Muscle of arm (tissue), 12 donors: ENCODE measurements around the gene PHKA2. TPM values are rescaled to one million over a fixed set of nuclear protein-coding genes. Genes with fewer than 3 reads are reported as not detected.
A peak's percentile ranks its signal among the peaks of the same experiment; 100 is the strongest.

ENCODE experiments used
- DNase-seq: peaks from one replicate; pipeline ENCODE4 v3.0.0-alpha.2; 2013
- polyA plus RNA-seq, 12 donors: library from polyadenylated mRNA; unstranded; fragments of 120-200 nt; gene quantifications; one replicate each; pipeline ENCODE4 v1.2.1, GENCODE V29; 2013; ENCODE audit not compliant: insufficient read length in 12 of 12

The PHKA2 gene
- polyA plus RNA-seq, 12 donors: 16.5 to 27.2 (median 20.2) TPM; not detected in 1

- DNase-seq: no peak
Observed at GRCh38 chrX:18890049-18890381, 93.9 kb downstream of the PHKA2 start.

GRCh38 chrX:18889346-18890048 is 94.4 kb downstream of the PHKA2 start:
- DNase-seq: no peak

GRCh38 chrX:18888281-18888680 is 95.6 kb downstream of the PHKA2 start:
- no peak for DNase-seq

DNA sequence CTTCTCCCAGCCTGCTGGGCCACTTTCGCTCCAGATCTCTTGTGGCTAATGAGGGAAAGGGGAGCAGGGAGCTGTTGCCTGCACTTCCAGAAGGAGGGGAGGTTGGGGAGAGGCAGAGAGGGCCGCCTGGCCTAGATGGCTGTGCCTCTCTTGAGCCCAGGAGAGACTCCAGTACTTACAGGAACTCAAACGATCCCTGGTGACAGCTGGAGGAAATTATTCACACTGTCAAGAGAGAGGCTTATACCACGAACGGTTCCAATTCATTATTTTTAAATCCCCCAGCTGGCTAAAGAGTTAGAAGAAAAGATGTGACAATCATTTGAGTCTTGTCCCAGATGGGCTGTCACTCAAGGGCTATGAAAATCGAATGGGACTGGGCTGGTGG is 96.1 kb downstream of the PHKA2 start:
- no peak for DNase-seq

DNA sequence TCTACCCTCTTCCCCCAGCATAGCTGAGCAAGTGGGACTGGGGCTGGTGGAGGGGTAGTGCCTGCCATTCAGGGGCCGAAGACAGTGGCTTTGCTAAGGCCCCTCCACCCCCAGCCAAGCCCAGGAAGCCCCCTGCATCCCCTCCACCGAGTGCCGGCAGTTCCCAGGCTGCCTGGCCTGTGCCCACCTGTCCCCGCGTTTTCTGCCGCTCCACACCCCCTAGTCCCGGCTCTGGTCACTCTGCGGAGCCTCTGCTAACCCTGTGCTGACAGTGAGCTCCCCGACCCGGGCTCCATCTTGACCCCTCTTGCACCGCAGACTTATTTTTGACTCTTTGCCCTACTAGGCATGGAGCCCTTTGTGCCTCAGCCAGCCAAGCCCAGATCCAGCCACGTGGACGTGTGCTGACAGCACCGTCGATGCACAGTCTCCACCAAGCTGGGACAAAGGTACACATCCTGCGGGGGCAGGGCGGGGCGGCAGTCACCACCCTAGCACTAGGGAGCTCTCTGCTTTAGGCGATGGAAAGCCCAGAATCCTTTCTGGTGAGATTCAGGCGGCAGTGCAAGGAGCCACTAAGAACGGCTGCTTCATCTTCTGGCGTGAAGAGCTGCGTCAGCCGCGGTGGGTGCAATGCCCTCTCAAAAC is 96.6 kb downstream of the PHKA2 start:
- DNase-seq: no peak

DNA sequence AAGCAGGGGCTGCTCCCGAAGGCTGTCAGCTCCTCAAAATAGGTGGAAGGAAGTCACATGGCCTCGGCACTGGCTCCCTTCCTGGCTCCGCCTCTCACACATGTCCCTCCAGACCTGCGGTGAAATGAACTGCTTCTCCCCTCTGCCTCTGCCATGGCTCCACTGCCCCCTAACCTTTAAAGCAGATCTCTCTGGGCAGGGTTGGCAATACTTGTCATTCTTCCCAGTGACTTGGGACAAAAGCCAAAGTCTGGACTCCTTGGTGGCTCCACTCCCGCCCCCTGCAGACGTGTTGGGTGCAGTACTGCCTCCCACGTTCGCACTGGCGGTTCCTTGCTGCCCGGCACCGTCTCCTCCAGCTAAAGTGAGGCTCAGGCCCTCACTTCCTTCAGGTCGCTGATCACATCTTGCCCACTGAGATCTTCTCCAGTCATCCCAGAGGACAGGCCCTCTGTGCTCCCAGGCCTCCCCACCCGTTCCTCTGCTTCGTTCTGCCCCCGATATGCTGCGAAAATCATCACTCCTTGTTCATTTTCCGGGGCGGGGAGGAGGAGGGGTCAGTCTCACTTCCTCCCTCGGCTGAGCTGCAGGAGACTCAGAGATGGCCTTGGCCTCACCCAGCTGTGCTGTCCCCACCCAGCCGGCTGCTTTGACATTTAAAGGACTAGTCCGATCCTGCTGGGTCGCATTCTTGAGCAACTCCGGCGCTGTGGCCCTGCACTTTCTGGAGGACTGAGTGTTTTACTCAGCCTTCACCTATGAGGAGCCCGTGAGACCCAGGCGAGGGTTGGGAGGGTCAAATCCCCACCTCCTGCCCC is 97.4 kb downstream of the PHKA2 start:
- DNase-seq: peak; percentile 76

GRCh38 chrX:18886005-18886343 is 97.9 kb downstream of the PHKA2 start:
- no peak for DNase-seq

DNA sequence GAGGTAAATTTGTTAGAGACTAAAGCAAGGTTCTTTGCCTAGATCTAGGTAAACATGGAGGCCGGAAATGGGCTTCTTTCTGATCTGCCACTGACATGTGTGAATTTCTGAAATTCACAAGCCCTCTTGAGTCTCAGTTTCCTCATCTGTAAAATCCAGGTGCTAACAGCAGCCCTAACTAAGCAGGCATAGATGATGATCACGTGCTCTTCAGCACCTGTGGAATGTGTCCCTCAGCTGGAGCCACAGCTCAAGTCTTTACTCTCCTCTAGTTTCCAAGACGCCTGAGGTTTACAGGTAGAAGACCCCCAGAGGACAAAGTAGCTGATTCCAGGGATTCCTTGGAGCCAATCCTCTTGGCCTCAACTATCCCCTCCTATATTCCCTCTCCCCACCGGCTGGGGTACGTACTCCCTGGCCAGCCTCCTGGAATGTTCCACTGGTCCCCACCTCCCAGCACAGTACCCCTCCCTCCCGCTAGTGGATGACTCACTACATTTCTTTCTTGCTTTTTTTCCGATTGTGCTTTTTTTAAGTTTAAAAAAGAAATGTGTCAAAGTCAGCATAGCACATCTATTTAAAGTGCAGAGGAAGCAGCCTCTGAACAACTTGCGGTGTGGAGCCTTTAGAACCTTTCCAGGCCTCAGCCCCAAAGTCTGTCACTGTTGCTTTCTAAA is 98.4 kb downstream of the PHKA2 start:
- DNase-seq: no peak

DNA sequence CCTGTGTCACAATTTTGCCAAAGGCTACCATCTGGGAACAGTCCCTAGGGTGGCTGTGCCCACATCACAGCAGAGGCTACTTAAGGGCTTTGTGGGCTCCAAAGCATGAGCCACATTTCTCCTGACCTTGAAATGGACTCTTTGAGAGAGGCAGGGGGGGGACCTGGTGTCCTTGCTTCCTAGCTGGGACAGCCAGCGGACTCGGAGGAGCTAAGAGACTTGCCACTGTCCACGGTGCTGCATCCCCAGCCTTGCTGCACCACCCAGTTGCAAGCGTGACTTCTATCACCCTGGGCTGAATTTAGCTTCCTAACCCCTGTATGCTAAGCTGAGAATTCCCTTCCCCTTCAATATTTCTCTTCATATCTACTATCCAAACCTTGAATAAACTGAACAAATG is 99.0 kb downstream of the PHKA2 start:
- DNase-seq: no peak

- DNase-seq: no peak
Observed at GRCh38 chrX:18883961-18884765, 99.8 kb downstream of the PHKA2 start.

GRCh38 chrX:18883234-18883960 is 100.5 kb downstream of the PHKA2 start:
- DNase-seq: no peak

GRCh38 chrX:18879144-18879543 is 104.8 kb downstream of the PHKA2 start:
- no peak for DNase-seq

GRCh38 chrX:18877469-18877868 is 106.4 kb downstream of the PHKA2 start:
- DNase-seq: no peak

GRCh38 chrX:18875256-18875878 is 108.5 kb downstream of the PHKA2 start:
- DNase-seq: no peak

DNA sequence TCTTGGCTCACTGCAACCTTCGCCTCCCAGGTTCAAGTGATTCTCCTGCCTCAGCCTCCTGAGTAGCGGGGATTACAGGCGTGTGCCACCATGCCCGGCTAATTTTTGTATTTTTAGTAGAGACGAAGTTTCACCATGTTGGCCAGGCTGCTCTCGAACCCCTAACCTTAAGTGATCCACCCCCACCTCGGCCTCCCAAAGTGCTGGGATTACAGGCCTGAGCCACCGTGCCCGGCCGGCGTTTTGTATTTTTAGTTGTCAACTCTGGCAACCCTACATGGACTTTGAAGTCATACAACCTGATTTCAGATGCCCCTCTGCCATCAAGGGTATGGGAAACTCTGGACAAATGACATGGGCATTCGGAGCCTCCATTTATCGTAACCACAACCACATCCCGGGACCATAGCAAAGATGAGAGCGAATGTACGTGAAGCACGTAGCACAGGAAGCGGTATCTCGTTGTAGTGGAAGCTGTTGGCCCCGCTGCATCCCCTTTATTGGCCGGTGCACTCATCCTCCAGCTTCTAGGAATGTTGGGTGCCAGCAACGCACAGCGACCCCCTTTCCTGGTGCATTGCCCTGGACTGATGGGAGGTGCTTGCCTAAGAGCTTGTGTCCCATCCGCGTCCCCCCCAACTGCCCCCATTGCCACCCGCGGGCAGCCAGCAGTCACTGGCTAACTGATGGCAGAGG is 109.2 kb downstream of the PHKA2 start:
- DNase-seq: no peak

DNA sequence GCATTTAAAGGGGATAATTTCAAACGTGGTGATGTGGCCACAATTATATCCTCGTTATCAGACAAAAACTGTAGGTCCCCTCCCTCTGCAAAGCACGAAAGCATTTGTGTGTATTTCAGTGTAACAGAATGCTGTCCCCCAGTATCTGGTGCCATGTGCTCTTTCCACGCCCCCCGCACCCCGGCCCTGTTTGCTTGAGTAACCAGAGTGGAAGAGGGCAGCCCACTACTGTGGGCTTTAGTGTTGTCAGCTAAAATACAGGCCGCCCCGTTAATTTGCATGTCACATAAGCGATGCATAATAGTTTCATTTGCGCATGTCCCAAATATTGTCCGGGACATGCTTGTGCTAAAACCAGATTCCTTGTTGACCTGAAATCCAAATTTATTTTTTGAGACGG is 110.1 kb downstream of the PHKA2 start:
- no peak for DNase-seq

DNA sequence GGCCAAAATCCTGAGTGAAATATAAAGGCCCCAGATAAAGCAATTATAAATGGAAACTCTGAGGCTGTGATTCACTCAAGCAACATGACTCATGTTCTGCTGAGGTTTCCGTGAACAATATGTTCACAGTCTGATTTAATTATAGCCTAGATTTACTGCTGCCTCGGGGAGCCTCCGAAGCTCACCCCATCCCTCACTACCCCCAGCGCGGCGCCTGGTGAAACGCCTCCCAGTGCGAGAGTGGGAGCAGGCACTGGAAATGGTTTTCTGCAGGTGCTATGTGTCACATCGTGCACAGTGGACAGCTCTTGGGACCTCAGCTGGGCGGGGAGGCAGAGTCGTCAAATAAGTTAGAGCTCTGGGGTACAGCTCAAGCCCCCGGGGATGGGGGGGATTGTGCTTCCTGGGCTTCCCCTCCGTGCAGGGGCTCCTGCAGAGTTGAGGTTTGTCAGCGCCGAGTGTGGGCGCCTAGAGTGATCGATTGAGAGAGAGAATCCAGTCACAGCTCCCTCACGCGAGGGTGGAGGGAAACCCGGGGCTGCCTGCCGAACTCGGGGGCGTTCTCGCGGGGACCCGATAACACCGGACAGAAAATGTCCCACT is 110.6 kb downstream of the PHKA2 start:
- no peak for DNase-seq

DNA sequence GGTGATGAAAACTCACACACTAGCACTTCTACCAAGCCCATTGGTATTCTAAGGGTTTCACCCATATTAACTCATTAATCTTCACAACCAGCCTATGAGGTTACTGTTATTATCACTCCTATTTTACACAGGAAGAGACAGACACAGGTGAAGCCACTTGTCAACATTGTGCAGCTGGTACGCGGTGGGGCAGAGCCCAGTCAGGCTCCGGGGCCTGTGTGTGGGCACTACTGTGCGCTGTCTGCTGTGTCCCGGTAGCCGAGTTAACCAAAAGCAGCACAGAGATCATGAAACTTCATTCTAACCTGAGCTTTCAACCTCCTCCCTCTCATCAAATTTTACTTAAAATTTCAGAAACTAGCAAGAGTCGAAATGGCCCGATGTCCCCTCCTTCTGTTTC is 111.3 kb downstream of the PHKA2 start:
- no peak for DNase-seq

GRCh38 chrX:18871970-18872369 is 111.9 kb downstream of the PHKA2 start:
- DNase-seq: no peak
